HEK293T (cell line): Measurements from ENCODE around the gene DZANK1.
A peak's percentile ranks its signal among the peaks of the same experiment; 100 is the strongest.

Experiments
- CTCF ChIA-PET: fragments of 350-600 bp; formaldehyde crosslinking; extraction: SDS; loops from one replicate; lab custom pipeline; 2021; ENCODE audit warnings: antibody characterized with exemption, inconsistent platforms; lab: Yijun Ruan, JAX
- POLR2A ChIA-PET: fragments of 350-600 bp; formaldehyde crosslinking; extraction: SDS; loops from one replicate; lab custom pipeline; 2020; ENCODE audit warnings: antibody characterized with exemption, inconsistent platforms; lab: Yijun Ruan, JAX
- DNase-seq: peaks from one replicate; pipeline ENCODE4 v3.0.0; 2012; ENCODE audit warnings: mixed read lengths; ENCODE audit errors: extremely low spot score
- ARNT ChIP-seq: fragments of 450-650 bp; IDR thresholded peaks from 2 replicates; pipeline ENCODE4 v1.6.1; 2017; ENCODE audit warnings: mild to moderate bottlenecking
- BHLHE40 ChIP-seq: fragments of 450-650 bp; IDR thresholded peaks from 2 replicates; pipeline ENCODE4 v1.6.1; 2016; ENCODE audit warnings: mild to moderate bottlenecking, moderate library complexity, borderline replicate concordance
- CTBP1 ChIP-seq: fragments of 450-650 bp; IDR thresholded peaks from 2 replicates; pipeline ENCODE4 v1.6.1; 2016; ENCODE audit warnings: borderline replicate concordance
- ELF4 ChIP-seq: fragments of 450-650 bp; IDR thresholded peaks from 2 replicates; pipeline ENCODE4 v1.6.1; 2017; ENCODE audit warnings: antibody characterized with exemption
- FOXA1 ChIP-seq: fragments of 450-650 bp; IDR thresholded peaks from 2 replicates; pipeline ENCODE4 v1.6.1; 2016; ENCODE audit warnings: mild to moderate bottlenecking
- FOXK2 ChIP-seq: fragments of 450-650 bp; IDR thresholded peaks from 2 replicates; pipeline ENCODE4 v1.6.1; 2016; ENCODE audit warnings: mild to moderate bottlenecking
- FOXM1 ChIP-seq: fragments of 450-650 bp; IDR thresholded peaks from 2 replicates; pipeline ENCODE4 v1.6.1; 2017; ENCODE audit warnings: mild to moderate bottlenecking, borderline replicate concordance
- HDGF ChIP-seq: fragments of 450-650 bp; IDR thresholded peaks from 2 replicates; pipeline ENCODE4 v1.6.1; 2017; ENCODE audit warnings: antibody characterized with exemption, borderline replicate concordance
- L3MBTL2 ChIP-seq: fragments of 450-650 bp; conservative IDR thresholded peaks from 2 replicates; pipeline ENCODE4 v1.6.1; 2016; ENCODE audit warnings: mild to moderate bottlenecking
- LEF1 ChIP-seq: fragments of 450-650 bp; IDR thresholded peaks from 2 replicates; pipeline ENCODE4 v1.6.1; 2017; ENCODE audit warnings: mild to moderate bottlenecking, borderline replicate concordance
- NFRKB ChIP-seq: fragments of 450-650 bp; IDR thresholded peaks from 2 replicates; pipeline ENCODE4 v1.6.1; 2016; ENCODE audit warnings: mild to moderate bottlenecking, moderate library complexity
- SP1 ChIP-seq: fragments of 450-650 bp; IDR thresholded peaks from 2 replicates; pipeline ENCODE4 v1.6.1; 2017
- SUZ12 ChIP-seq: fragments of 450-650 bp; IDR thresholded peaks from 2 replicates; pipeline ENCODE4 v1.6.1; 2016; ENCODE audit warnings: mild to moderate bottlenecking
- TARDBP ChIP-seq: fragments of 450-650 bp; IDR thresholded peaks from 2 replicates; pipeline ENCODE4 v1.6.1; 2016
- ZNF384 ChIP-seq: fragments of 450-650 bp; IDR thresholded peaks from 2 replicates; pipeline ENCODE4 v1.6.1; 2016
- TF ChIP-seq, protein P1 (sequence below): fragments of 450-650 bp; IDR thresholded peaks from 2 replicates; pipeline ENCODE4 v1.6.1; 2016

Gene DZANK1

GRCh38 chr20:18436847-18437246 is 30.0 kb downstream of the DZANK1 start:
- CTCF ChIA-PET, result no interaction called here
- no peak for DNase-seq
- POLR2A ChIA-PET, result no interaction called here
- TF ChIP-seq FOXA1 (no peak), FOXK2 (no peak), FOXM1 (no peak), BHLHE40 (no peak), L3MBTL2 (no peak), TARDBP (no peak), LEF1 (no peak), ARNT (no peak), NFRKB (no peak), CTBP1 (no peak), ZNF384 (no peak)

DNA sequence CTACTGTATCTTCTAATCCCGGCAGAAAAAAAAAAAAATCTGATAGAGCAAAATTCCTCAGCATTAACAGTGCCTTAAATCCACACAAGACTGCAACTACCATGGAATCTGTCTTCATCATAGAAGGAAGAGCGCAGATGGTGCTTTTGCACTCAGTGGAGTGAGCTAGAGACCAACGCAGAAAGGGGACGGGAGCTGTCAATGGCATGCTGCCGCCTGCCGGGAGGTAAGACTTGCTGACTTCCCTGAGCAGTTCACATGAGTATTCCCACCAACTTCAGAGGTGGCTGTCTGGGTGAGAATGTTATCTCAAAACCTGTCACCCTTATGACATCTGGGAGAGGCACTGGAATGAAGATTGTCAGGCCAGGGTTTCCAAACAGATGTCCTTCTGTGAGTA is 35.6 kb downstream of the DZANK1 start:
- ChIA-PET POLR2A (interaction anchor here (1.9 kb wide), 1 partner anchor 76 kb away, joined by 8 read pairs; the partner anchor contains the start of gene SEC23B), CTCF (interaction anchor here (0.6 kb wide), 1 partner anchor 333 kb away, joined by 6 read pairs; no protein-coding TSS in a partner anchor)
- peak; percentile 49 for DNase-seq
- TF ChIP-seq LEF1, result no peak
- TF ChIP-seq, protein P1, sequence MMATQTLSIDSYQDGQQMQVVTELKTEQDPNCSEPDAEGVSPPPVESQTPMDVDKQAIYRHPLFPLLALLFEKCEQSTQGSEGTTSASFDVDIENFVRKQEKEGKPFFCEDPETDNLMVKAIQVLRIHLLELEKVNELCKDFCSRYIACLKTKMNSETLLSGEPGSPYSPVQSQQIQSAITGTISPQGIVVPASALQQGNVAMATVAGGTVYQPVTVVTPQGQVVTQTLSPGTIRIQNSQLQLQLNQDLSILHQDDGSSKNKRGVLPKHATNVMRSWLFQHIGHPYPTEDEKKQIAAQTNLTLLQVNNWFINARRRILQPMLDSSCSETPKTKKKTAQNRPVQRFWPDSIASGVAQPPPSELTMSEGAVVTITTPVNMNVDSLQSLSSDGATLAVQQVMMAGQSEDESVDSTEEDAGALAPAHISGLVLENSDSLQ, result 0 out of 2 replicates have a peak, but pooled peaks have one; percentile 3

- POLR2A ChIA-PET, result interaction anchor here (0.7 to 1.9 kb wide), 2 partner anchors 77 to 78 kb away, joined by 3 to 8 read pairs; partner anchors contain the start of gene SEC23B
- TF ChIP-seq, protein P1, result peak; percentile 75
- no peak for TF ChIP-seq NFRKB
- CTCF ChIA-PET, result no interaction called here
- DNase-seq, result no peak
These were observed 36.5 kb downstream of the DZANK1 start for GRCh38 chr20:18430172-18430826.

GRCh38 chr20:18428490-18429173 is 38.2 kb downstream of the DZANK1 start:
- CTCF ChIA-PET, result no interaction called here
- TF ChIP-seq FOXA1 (no peak), ELF4 (no peak), L3MBTL2 (no peak), FOXK2 (no peak), CTBP1 (no peak), TARDBP (no peak), ZNF384 (no peak), LEF1 (no peak), HDGF (no peak), FOXM1 (no peak), NFRKB (no peak), ARNT (no peak), SP1 (no peak), BHLHE40 (no peak), SUZ12 (no peak)
- TF ChIP-seq, protein P1, result no peak

DNA sequence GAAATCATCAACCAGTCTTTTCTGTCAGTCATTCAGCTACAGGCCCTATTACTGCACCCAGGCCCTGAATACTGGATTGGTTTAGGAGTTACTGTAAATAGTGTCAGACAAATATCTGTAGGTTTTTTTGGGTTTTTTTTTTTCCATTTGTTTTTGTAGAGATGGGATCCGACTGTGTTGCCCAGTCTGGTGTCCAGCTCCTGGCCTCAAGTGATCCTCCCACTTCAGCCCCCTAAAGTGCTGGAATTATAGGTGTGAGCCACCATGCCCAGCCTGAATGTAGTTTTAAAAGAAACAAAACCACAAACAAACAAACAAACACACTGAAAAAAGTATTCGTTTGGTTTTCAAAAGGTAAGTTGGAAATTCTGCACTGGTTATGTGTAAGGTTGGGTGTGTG is 39.6 kb downstream of the DZANK1 start:
- POLR2A ChIA-PET, result no interaction called here
- DNase-seq, result no peak
- CTCF ChIA-PET, result no interaction called here
- TF ChIP-seq LEF1, result no peak
- TF ChIP-seq NFRKB, result no peak

More at GRCh38 chr20:18428490-18429173, 38.2 kb downstream of the DZANK1 start:
- peak; percentile 13 for DNase-seq
- POLR2A ChIA-PET, result no interaction called here

- TF ChIP-seq FOXM1 (no peak), LEF1 (no peak), TARDBP (no peak), ZNF384 (no peak), ELF4 (no peak), ARNT (no peak), NFRKB (no peak), BHLHE40 (no peak), FOXK2 (no peak), L3MBTL2 (no peak), CTBP1 (no peak), FOXA1 (no peak), SUZ12 (no peak), SP1 (no peak), HDGF (no peak)
- TF ChIP-seq, protein P1, result no peak
- ChIA-PET CTCF (no interaction called here), POLR2A (no interaction called here)
- no peak for DNase-seq
These were observed 45.2 kb downstream of the DZANK1 start for GRCh38 chr20:18421608-18422007.
